ENCODE data around the gene TBL1Y. TPM values are rescaled to one million over a fixed set of nuclear protein-coding genes. Genes with fewer than 3 reads are reported as not detected.

The TBL1Y gene
- polyA plus RNA-seq, 1 donor from 2014 or later: not detected

GRCh38 chrY:7107179-7107578, 196.7 kb downstream of the TBL1Y start:
- H3K27ac ChIP-seq (ENCODE audit: low read length): no peak overlapping the region
- H3K27me3 ChIP-seq (ENCODE audit: insufficient read depth, low read depth, low read length): no peaks in the 10 kb centered on the region
- no peak overlapping the region for H3K4me2 ChIP-seq (ENCODE audit: low read length)
- no peaks in the 10 kb centered on the region for H3F3A ChIP-seq (ENCODE audit: insufficient read depth, low read length, poor library complexity, severe bottlenecking)
- no peaks in the 10 kb centered on the region for H3K9me3 ChIP-seq (ENCODE audit: low read length)
- H2AFZ ChIP-seq (ENCODE audit: low read depth, low read length): no peak overlapping the region
- no peaks in the 10 kb centered on the region for H3K9me2 ChIP-seq (ENCODE audit: insufficient read depth, low read length)
- H3K36me3 ChIP-seq (ENCODE audit: insufficient read depth, low read length): no peaks in the 10 kb centered on the region
- no peaks in the 10 kb centered on the region for H3K79me2 ChIP-seq (replicated peaks; ENCODE audit: insufficient read depth, low read length)
- no peaks in the 10 kb centered on the region for H4K20me1 ChIP-seq (ENCODE audit: insufficient read depth)
- no peak overlapping the region for H3K4me3 ChIP-seq (ENCODE audit: low read length)
- TF ChIP-seq MXI1 (conservative IDR thresholded peaks at IDR 0.05; ENCODE audit: poor library complexity, severe bottlenecking): no peak
- no peak for TF ChIP-seq CTCF (IDR thresholded peaks at IDR 0.05; ENCODE audit: poor library complexity, severe bottlenecking)
- no peak overlapping the region for H3K9ac ChIP-seq (ENCODE audit: low read length)

- Histone ChIP-seq H3K27ac (ENCODE audit: low read length) (no peak overlapping the region), H3F3A (ENCODE audit: insufficient read depth, low read length, poor library complexity, severe bottlenecking) (no peaks in the 10 kb centered on the region), H3K4me2 (ENCODE audit: low read length) (no peak overlapping the region), H3K9ac (ENCODE audit: low read length) (no peak overlapping the region), H3K4me3 (ENCODE audit: low read length) (no peak overlapping the region), H3K27me3 (ENCODE audit: insufficient read depth, low read depth, low read length) (no peaks in the 10 kb centered on the region), H2AFZ (ENCODE audit: low read depth, low read length) (no peak overlapping the region), H3K9me3 (ENCODE audit: low read length) (no peaks in the 10 kb centered on the region), H3K79me2 (replicated peaks; ENCODE audit: insufficient read depth, low read length) (no peaks in the 10 kb centered on the region), H3K36me3 (ENCODE audit: insufficient read depth, low read length) (no peaks in the 10 kb centered on the region), H3K9me2 (ENCODE audit: insufficient read depth, low read length) (no peaks in the 10 kb centered on the region), H4K20me1 (ENCODE audit: insufficient read depth) (no peaks in the 10 kb centered on the region)
- TF ChIP-seq EP300 (conservative IDR thresholded peaks at IDR 0.05; ENCODE audit: poor library complexity, severe bottlenecking): no peak
- TF ChIP-seq POLR2AphosphoS5 (IDR thresholded peaks at IDR 0.05): no peak
- TF ChIP-seq SMC3 (conservative IDR thresholded peaks at IDR 0.05; ENCODE audit: poor library complexity): no peak
- TF ChIP-seq MXI1 (conservative IDR thresholded peaks at IDR 0.05; ENCODE audit: poor library complexity, severe bottlenecking): no peak
- no peak for TF ChIP-seq TAF1 (IDR thresholded peaks at IDR 0.05; ENCODE audit: low read depth)
- no peak for TF ChIP-seq REST (IDR thresholded peaks at IDR 0.05; ENCODE audit: borderline replicate concordance)
- no peak for TF ChIP-seq RAD21 (conservative IDR thresholded peaks at IDR 0.05)
- no peak for TF ChIP-seq CTCF (IDR thresholded peaks at IDR 0.05; ENCODE audit: poor library complexity, severe bottlenecking)
- no peak for TF ChIP-seq EZH2 (IDR thresholded peaks at IDR 0.05; ENCODE audit: borderline replicate concordance, insufficient read depth, low read length, poor library complexity, severe bottlenecking)
These were observed 199.6 kb downstream of the TBL1Y start for GRCh38 chrY:7110086-7110485.

Measured in neural cell (in vitro differentiated cells).